GM19240 (cell line): Measurements from ENCODE around the gene ADCY4.
"Not testable (repeated sequence)": the region's sequence is repeated elsewhere in the genome, so short reads cannot be mapped to it uniquely, and the experiment has no call there.

Experiments used
- DNase-seq: peaks from one replicate; pipeline ENCODE4 v3.0.0; 2011; ENCODE audit warnings: low spot score; ENCODE audit not compliant: insufficient read length

ADCY4 gene

GRCh38 chr14:24334431-24335291 is at the start of gene ADCY4:
Gene ADCY4 (minus strand): TSS chr14:24335071. CDS start chr14:24334652, 419 bp downstream.
- DNase-seq: no peak

DNA sequence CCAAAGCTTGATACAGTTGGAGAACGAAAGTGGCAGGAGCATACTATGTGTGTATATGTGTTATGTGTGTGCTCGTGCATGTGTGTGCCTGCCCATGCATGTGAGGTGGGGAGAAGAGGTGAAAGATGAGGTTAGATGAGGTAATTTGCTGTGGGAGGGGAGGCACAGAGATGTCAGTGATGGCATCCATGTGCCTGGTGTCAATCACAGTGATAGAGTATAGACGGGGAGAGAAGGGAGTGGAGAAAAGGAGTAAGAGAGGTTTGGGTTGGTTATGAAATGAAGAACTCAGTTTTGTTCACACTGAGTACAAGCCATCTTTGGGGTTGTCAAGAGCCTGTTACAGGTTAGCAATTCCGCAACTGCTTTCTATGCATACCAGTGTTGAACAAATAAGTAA is 49.3 kb upstream of the ADCY4 start:
- DNase-seq: no peak

DNA sequence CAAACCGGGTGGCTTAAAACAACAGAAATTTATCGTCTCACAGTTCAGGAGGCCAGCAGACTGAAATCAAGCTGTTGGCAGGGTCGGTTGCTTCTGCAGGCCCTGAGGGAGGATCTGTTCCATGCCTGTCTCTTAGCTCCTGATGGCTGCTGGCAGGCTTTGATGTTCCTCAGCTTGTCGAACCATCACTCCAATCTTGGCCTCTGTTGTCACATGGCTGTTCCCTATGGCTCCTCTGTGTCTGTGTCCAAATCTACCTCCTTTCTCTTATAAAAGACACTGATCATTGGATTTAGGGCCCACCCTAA is 47.1 kb upstream of the ADCY4 start:
- no peak for DNase-seq

- no peak for DNase-seq
Observed at GRCh38 chr14:24381363-24382063, 46.6 kb upstream of the ADCY4 start.

GRCh38 chr14:24379907-24380730 is 45.2 kb upstream of the ADCY4 start:
- DNase-seq: no peak

DNA sequence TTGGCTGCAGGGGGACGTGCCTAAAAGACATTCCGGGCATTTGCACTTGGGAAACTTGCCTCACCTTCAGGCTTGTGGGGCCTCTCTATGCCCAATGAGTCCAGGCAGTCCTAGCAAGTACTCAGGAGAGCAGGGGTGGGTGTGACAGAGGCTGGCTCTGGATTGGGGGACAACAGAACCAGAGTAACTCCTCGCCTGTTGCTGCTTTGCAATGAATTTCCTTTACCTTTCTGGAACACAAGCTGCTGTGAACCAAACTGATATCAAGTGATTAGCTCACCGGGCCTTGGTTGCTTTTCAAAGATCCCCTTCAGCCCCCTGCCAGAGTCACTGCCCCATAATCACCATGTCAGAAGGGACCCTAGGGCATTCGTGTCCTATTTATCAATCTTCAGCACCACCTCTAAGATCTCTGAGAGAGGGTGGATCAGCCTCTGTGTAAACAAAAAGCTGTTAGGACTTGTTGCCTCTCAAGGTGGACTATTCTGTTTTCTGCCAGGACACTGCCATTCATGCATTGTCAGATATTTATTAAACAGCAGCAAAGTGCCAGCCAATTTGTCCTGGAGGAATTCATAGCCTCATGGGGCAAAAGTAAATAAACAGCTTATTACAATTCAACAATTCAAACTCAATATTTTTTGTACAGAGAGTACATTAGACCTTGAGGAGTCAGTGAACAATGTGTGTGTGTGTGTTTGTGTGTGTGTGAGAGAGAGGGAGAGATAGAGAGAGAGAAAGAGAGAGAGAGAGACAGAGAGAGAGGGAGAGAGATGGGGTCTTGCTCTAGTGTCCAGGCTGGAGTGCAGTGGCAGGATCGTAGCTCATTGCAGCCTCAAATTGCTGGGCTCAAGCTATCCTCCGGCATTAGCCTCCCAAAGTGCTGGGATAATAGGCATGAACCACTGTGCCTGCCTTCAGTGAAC is 44.4 kb upstream of the ADCY4 start:
- no peak for DNase-seq

- DNase-seq: no peak
Observed at GRCh38 chr14:24378327-24378726, 43.5 kb upstream of the ADCY4 start.

DNA sequence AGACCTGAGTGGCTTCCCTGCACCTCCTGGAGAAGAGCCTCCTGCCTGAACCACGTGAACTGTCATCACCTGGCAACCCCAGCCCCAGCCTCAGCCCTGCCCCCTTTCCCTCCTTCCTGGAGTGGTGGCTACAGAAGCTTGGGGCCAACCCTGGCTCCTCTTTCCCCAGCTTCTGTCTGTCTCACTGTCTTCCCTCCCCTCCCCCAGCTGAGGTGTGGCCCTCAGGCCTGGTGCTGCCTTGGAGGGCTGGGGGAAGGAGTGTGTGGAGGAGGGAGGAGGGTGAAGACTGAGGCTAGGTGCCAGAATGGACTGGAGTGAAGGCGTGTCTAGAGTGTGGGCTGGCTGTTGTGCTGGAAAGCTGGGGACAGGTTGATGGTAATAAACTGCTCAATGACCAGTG is 42.8 kb upstream of the ADCY4 start:
- DNase-seq: no peak

GRCh38 chr14:24377126-24377525 is 42.3 kb upstream of the ADCY4 start:
- no peak for DNase-seq

DNA sequence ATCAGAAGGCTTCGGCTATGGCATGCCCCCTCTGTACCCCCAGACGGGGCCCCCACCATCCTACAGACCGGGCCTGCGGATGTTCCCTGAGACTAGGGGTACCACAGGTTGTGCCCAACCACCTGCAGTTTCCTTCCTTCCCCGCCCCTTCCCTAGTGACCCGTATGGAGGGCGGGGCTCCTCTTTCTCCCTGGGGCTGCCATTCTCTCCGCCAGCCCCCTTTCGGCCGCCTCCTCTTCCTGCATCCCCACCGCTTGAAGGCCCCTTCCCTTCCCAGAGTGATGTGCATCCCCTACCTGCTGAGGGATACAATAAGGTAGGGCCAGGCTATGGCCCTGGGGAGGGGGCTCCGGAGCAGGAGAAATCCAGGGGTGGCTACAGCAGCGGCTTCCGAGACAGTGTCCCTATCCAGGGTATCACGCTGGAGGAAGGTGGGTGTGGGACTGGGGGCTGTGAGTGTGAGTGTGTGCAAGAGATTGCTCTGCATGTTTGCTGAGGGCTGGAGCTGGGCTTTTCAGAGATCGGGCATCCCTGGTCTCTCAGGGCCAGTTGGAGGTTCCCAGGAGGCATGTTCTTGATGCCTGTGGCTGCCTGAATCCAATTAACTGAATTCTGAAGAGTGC is 41.7 kb upstream of the ADCY4 start:
- DNase-seq: no peak

- DNase-seq: no peak
Observed at GRCh38 chr14:24372701-24373416, 38.0 kb upstream of the ADCY4 start.

DNA sequence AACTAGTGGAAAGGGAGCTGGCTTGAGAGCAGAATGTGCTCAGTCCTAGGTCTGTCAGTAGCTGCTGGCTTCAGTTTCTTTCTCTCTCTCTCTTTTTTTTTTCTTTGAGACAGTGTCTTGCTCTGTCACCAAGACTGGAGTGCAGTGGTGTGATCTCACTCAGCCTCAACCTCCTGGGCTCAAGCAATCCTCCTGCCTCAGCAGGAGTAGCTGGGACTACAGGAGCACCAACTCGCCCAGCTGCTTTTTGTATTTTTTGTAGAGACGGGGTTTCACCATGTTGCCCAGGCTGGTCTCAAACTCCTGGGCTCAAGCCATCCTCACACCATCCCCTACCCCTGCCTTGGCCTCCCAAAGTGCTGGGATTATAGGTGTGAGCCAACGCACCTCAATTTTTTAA is 36.7 kb upstream of the ADCY4 start:
- not testable (repeated sequence) for DNase-seq

DNA sequence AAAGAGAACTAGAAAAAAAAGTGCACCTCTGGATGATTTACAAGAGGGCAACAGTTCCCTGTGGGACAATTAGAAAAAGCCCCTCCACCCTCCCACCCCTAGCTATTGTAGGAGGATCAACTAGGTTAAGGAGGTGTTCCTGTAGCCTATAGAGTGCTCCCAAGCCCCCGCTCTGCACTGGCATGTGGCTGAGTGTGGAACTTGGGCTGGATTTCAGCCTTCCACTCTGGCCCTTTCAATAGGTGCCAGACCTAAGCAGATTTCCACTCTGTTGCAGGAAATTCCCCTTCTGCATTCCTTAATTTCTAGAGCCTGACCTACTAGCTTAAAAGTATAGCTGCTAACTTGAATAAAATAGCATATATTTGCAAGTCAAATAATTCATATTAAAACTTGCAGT is 35.9 kb upstream of the ADCY4 start:
- DNase-seq: no peak

DNA sequence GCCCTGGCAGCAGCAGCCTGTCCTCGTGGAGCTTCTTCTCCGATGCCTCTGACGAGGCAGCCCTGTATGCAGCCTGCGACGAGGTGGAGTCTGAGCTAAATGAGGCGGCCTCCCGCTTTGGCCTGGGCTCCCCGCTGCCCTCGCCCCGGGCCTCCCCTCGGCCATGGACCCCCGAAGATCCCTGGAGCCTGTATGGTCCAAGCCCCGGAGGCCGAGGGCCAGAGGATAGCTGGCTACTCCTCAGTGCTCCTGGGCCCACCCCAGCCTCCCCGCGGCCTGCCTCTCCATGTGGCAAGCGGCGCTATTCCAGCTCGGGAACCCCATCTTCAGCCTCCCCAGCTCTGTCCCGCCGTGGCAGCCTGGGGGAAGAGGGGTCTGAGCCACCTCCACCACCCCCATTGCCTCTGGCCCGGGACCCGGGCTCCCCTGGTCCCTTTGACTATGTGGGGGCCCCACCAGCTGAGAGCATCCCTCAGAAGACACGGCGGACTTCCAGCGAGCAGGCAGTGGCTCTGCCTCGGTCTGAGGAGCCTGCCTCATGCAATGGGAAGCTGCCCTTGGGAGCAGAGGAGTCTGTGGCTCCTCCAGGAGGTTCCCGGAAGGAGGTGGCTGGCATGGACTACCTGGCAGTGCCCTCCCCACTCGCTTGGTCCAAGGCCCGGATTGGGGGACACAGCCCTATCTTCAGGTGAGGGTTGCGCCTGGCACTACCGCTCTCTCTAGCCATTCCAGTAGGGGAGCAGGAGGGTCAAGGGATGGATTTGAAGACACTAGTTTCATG is 35.2 kb upstream of the ADCY4 start:
- no peak for DNase-seq

GRCh38 chr14:24369463-24369862 is 34.6 kb upstream of the ADCY4 start:
- no peak for DNase-seq

DNA sequence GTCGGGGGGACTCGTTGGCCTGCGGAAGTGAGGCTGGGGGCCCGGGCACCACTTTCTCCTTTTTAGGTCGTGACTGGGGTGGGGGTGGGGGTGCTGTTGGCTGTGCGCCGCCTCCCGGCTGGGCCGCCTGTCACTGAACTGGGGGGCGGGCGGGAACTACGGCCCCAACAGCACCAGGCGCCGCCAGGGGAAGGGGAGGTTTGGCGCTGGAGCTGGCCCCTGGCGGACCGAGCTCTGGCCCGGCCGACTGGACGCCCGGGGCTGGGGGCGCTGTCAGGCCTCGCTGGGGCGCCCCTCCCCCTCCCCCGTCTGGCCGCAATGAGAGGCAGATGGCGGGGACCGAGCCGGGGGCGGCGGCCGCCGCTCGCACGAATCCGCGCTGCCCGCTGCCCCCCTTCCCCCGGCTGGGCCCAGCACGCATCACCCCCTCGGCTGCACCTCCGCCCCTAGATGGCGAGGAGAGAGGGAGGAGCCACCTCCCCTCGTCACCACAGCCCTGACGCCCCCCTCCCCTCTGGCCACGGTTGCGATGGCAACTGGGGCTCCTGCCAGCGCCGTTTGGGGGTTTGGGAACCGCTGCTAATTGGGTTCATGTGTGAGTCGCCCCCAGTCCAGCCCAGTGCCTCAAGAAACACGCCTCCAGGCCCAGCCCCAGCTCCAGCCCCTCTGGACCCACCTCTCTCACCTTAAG is 33.8 kb upstream of the ADCY4 start:
- no peak for DNase-seq

DNA sequence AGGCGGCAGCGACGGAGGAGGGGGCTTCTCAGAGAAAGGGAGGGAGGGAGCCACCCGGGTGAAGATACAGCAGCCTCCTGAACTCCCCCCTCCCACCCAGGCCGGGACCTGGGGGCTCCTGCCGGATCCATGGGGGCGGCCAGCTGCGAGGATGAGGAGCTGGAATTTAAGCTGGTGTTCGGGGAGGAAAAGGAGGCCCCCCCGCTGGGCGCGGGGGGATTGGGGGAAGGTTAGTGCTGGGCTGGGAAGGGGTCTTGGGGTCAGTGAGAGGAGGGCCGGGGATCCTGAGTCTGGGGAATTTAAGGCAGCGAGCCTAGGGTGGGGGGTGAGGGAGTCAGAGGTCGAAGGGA is 33.3 kb upstream of the ADCY4 start:
- DNase-seq: no peak

- DNase-seq: no peak
Observed at GRCh38 chr14:24367514-24368211, 32.8 kb upstream of the ADCY4 start, which contains the start of gene NFATC4. Gene NFATC4 (plus strand): TSS chr14:24368184. CDS start chr14:24368341, 157 bp downstream.
